ENCODE data around the gene CISD3.

Gene CISD3

GRCh38 chr17:38727736-38728135 lies 2.4 kb upstream of the CISD3 start:
- peak in 1 of 2 donors; percentile 40 for DNase-seq (ENCODE audit: low read depth in 2 of 2)

- peak in 1 of 2 donors; percentile 48 for DNase-seq (ENCODE audit: low read depth in 2 of 2)
Measured at GRCh38 chr17:38728290-38728831, 1.8 kb upstream of the CISD3 start.

DNA sequence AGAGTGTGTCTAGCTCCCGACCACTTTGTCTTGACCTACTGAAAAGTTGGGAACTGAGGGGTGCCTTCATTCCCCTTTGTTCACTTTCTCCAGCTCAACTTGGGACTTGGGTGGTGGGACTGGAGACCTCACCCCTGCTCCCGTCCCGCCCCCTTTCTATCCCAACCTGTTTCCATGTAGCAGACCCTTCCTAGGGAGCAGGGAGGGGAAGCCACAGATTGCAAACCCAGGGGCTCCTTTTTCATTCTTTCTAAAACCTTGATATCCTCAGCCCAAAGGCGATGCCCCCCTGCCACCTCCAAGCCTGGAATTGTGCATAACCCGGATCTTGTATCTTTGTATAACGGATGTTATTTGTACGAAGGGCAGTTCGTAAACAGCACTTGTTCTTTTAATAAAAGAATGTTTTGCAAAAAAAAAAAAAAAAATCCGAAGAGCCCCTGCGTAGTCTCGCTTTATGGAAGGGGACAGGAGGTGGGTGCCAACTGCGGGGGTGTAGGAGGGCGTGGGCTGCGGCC lies 714 bp upstream of the CISD3 start:
- no peak for DNase-seq (ENCODE audit: low read depth in 2 of 2)

DNA sequence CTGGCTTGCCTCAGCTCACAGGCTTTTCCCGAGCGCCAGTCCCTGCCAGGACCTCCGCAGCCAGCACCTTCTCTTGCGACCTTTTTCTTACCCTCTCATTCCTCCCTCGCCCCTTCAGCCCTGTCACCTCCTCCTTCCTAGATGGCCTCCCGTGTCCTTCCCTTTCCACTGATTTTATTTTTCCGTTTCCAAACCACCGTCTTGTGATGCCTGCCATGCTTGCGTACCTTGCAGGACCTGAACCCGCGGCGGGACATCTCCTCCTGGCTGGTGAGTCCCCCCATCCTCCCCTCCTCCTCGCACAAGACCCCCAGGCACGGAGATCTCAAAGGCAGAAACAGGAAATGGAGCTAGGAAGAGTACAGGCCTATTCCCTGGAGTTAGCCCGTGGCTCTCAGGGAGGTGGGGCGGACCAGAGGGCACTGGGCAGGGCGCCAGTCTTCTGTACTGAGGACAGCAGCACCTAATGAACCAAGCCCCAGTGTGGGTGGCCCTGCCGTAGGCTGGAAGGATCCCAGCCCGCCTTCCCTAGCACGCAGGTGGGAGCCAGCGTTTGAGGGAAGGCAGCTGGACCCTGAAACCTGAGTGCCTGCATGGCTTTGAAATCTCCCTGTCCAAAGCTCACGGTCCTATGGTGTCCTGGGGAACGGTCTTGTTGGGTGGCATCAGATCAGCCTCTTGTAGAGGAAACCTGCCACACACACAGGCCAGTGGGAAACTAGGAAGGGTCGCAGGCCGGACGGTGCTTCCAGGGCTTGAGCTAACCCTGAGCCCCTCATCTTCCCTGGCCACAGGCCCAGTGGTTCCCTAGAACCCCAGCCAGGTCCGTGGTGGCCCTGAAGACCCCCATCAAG lies 612 bp downstream of the CISD3 start:
- no peak for DNase-seq (ENCODE audit: low read depth in 2 of 2)

- DNase-seq (ENCODE audit: low read depth in 2 of 2), result no peak
Measured at GRCh38 chr17:38731526-38732294, 1.6 kb downstream of the CISD3 start.

DNA sequence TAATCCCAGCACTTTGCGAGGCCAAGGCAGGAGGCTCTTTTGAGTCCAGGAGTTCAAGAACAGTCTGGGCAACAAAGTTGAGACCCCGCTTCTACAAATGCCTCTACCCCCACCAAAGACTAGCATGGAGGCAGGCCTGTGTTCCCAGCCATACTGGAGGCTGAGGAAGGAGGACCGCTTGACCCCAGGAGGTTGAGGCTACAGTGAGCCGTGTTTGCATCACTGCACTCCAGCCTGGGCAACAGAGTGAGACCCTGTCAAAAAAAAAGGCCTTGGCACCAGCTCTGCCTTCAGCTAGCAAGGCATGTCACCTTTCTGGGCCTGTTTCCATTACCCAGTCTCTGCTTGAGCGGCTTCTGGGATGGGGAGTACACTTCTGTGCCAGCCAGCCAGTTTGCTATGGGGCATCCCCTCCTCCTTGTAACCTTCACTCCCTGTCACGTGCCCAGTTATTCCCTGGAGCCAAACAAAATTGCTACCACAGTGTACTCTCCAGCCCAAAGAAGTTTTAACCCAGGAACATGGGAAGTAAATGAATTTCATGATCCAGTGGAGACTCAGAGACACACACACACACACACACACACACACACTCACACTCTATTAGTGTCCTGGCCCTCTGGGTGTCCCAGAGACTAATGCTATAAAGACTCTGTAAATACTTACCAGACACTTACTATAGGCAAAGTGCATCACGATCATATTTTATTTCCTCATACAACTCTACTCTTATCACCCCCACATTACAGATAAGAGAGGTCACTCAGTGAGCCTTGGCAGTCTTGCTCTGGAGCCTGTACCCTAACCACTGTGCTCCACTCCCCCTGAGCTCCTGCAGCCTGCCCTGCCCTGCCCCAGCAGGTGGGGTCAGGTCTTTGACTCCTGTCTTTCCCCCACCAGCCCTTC lies 2.5 kb downstream of the CISD3 start:
- DNase-seq (ENCODE audit: low read depth in 2 of 2), result no peak

DNA sequence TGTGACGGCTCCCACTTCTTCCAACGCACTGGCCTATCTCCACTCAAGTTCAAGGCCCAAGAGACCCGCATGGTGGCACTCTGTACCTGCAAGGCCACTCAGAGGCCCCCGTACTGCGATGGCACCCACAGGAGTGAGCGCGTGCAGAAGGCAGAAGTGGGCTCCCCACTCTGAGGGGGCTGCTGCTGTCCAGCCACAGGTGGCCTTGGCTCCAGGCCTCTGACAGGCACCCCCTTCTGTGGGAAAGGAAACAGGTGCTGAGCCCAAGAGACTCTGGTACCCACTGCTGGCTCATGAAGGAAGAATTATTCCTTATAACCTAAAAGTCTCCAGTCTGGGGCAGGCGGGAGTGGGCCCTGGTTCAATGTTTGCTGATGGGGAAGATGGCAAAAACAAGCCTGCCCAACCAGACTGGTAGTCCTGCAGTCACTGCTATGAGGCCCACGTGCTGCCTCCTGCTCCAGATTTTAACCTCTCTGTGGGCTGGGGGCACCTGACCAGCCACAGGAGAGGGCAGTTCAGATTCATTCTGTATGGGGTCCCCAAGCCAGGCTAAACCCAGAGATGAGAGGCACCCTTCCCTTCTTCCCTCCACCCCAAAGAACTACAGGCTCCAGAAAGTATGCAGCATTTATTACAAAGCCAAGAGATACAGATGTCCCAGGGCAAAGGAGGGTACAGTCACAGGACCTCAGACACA lies 3.3 kb downstream of the CISD3 start:
- DNase-seq (ENCODE audit: low read depth in 2 of 2), result no peak

DNA sequence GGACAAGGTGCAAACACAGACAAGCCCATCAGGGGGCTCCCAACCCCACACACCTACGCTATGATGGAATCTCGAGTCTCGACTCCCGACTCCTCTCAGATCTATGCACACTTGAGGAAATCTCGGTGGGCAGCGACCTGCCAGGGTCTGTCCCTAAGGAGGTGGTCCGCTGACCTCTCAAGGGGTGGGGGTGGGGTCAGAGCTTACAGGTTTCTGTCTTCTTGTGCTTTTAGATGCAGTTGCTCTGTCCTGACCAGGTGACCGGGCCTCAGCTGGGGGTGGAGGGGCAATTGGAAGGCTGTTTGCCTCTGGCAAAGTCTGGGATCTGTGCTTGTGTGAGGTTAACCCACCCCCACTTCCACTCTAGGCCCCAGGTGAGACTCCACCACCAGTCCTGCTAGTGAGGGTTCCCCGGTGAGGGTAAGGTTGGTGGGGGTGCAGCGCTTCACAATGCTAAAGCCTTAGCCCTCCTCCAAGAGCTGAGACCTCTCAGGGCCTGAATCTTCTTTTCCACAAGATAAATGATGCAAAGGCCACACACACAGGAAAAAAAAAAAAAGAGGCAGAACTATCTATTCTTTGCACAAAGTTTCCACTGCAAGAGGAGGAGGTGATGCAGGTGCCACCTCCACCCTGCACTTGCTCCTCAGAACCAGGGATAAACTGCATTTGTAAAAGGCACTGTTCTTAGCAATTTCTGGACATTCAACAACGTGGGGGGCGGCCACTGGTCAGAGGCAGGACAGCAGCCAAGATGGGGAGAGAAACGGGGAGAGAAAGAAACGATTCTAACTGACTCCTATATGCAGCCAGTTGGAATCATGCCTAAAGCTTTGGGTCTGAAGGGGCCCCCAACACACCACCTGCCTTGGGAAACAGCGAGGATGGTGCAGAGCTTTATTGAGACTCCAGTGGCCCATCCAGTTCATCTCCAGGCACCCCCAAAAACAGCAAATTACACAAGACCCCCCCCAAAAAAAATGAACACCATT lies 4.1 kb downstream of the CISD3 start:
- DNase-seq (ENCODE audit: low read depth in 2 of 2), result no peak

DNA sequence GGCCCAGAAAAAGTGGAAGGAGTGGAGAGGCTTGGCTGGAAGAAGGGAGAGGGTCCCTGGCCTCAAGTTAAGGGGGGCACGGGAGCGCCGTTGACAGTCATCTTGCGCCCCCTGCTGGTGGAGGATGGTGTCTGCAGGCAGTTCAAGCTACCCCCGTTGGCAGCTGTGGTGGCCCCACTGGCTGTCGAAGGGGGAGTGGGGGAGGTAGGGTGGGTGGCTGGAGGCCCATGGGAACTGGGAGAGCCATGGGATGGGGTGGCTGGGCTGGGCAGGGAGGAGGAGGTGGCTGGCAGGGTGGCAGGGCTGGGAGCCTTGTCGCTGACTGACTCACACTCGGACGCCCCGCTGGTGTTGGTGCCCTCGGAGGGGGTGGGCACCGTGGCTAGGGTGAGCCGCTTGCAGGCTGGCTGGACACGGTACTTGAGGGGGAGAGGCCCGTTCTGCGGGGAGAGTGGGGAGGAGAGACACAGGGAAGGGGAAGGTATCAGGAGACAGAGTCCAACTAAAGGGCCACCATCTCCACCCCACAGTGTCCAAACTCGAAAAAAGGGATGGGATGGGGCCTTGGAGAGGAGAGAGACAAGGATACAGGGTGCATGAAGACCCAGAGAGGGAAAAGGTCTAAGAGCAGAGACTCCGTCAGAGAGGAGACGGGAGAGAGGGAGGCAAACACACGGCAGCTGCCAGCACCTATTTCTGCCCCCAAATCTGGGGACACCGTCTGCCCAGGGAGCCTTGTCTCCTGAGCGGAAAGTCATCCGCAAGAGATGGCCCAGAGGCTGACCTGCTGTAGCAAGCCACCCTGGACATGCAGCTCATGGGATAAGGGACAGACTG lies 5.2 kb downstream of the CISD3 start:
- DNase-seq (ENCODE audit: low read depth in 2 of 2), result peak; percentile 65 to 66

DNA sequence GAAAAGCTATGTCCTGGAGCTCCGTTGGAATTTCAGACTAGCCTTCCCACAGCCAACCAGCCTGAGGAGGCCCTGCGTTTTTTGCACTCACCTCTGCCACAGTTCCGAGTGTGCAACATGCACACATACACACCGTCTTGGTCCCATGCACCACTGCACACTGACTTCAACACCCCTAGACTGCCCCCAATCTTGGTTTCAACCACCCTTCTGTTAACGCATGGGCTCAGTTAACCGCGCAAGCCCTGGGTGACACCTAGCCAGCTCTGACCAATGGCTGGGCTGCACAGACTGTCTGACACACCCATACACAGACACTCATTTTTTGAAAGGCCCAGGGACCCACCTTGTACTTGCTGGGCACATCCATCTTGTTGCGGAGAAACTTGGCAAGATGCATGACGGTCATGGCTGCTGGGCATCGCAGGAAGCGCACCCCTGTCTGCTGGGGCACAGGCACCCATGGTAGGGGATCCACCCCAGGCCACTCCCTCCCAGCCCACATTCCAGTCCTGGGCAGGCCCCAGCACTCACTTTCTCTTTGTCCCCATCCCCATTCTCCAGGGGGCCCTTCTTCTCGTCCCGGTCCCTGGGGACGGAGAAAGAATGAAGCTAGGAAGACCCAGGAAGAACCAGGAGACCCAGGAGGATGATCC lies 8.0 kb downstream of the CISD3 start:
- no peak for DNase-seq (ENCODE audit: low read depth in 2 of 2)

- no peak for DNase-seq (ENCODE audit: low read depth in 2 of 2)
Measured at GRCh38 chr17:38738686-38739085, 8.5 kb downstream of the CISD3 start.

- DNase-seq (ENCODE audit: low read depth in 2 of 2), result no peak
Measured at GRCh38 chr17:38739305-38739704, 9.2 kb downstream of the CISD3 start.

DNA sequence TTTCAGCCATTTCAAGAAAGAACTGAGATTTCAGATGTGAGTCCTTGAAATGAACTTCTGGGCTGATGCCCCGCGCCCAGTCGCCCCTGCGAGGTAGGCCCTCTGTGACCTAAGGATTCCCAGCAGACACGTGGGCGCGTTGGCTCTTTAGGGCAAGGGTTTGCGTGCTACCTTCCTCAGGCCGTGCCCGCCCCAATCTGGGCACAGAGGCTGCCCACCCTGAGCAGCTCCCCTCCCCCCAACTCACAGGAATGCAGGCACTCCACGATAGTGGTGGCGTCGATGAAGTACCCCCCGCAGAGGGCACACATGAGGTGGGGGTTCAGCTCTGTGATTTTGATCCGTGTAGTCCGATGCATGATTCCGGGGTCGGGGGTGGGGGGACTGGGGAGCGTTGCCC lies 9.9 kb downstream of the CISD3 start:
- DNase-seq (ENCODE audit: low read depth in 2 of 2), result no peak

DNA sequence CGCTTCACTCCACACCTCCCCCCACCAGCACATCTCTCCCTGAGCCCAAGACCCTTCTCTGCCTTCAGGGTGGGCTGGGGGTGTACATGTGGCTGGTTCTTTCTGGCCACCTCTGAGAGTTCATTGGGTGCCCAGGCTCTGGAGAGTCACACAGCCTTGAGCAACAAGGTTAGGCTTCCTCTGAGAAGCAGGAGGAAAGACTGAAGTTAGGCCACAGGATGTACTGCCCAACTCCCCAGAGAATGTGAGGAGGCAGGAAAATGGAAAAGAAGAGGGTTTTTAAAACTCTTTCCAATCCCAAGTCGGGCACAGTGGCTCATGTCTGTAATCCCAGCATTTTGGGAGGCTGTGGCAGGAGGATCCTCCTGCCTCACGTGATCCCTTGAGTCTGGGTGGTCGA lies 10.7 kb downstream of the CISD3 start:
- DNase-seq (ENCODE audit: low read depth in 2 of 2), result no peak

DNA sequence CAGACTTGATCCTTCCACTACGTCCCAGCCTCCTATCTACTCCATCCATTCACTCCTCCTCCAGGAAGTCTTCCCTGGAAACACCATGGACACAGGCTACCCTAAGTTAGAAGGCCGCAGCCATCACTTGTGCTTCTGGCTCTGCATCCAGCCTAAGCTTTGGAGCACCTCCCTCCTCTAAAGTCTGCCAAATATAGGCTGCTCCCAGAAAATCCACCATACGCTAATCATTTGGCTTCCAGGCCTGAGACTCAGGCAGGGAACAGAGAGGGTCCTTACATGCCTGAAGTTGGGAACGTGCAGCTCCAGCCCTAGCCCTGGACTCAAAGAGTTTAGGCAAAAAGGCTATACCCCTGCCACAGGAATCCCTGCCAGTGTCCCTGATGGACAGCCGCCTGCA lies 11.3 kb downstream of the CISD3 start:
- no peak for DNase-seq (ENCODE audit: low read depth in 2 of 2)

DNA sequence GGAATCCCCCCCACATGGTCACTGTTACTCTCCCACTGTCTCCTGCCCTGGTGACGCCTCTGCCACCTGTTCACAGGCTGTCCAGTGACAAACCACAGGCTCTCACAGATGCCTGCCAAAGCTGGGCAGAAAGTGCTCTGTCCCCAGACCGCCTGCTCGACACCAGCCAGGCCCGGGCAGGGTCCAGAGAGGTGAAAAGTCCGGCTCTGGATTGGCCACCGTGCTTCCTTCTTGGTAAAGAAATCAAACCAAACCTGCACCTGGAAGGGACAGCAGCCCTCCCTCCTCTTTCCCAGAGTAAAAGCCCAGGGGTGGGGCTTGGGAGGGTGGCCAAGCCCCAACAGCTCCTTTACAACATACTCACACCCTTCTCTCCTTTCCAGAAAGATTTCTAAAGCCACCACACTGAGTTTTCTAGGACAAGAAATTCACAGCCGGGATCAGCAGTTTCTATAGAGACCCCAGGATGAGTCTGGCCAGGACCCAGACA lies 11.8 kb downstream of the CISD3 start:
- no peak for DNase-seq (ENCODE audit: low read depth in 2 of 2)

DNA sequence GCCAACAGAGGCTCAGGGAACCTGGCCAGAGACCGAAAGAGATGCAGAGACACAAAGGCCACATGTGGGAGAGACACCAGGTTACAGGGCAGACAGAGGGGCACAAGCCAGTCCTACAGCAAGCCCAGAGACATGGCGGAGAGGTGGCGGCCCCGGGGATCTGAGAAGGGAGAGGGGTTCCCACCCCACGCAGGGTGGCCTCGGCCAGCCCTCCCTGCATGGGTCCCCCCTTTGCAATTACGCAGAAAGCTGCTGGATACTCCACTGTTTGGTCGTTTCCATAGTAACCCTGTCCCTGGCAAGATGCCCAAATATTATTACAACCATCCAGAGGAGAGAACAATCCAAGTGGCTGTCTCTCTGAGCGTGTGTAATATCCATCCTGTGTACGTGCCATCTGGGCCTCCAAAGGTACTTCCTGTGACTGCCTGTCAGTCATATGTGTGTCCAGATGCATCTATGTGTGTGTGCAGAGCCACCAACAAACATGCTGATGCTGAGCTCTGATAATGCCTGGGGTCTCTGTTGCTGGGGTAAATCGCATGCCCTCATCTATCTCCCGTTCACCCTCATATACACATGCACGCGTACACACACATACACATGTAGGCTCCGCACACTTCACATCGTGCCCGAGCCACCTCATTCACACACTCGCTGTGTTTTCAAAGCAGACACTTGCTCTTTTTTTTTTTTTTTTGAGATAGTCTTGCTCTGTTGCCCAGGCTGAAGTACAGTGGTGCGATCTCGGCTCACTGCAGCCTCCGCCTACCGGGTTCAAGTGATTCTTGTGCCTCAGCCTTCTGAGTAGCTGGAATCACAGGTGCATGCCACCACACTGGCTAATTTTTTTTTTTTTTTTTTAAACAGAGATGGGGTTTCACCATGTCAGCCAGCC lies 12.5 kb downstream of the CISD3 start:
- no peak for DNase-seq (ENCODE audit: low read depth in 2 of 2)

All from stimulated activated CD8-positive, alpha-beta memory T cell treated with anti-CD3 and anti-CD28 coated beads, Interleukin-2, amount 100 ng/mL, for 1 hour (primary cell).